Peyer's patch (tissue), 4 donors: ENCODE measurements around the gene ADORA3.

ENCODE experiments used
- CTCF ChIP-seq, 6 experiments: fragments of 450-650 bp in 4 of 6; fragments of 200-600 bp in 2 of 6; sonication (generic) in 1 of 6; IDR thresholded peaks; one replicate each; pipeline ENCODE4 v1.5.1; 2017 to 2019; ENCODE audit warnings: antibody characterized with exemption in 6 of 6, mild to moderate bottlenecking in 3 of 6, moderate library complexity in 1 of 6
- POLR2A ChIP-seq, 2 donors: fragments of 450-650 bp; IDR thresholded peaks; one replicate each; pipeline ENCODE4 v1.5.1; 2017; ENCODE audit warnings: antibody characterized with exemption in 2 of 2, mild to moderate bottlenecking in 2 of 2, moderate library complexity in 2 of 2

GRCh38 chr1:111462370-111463028 lies 40.9 kb downstream of the ADORA3 start:
- no peak for TF ChIP-seq POLR2A (IDR thresholded peaks at IDR 0.05)
- TF ChIP-seq CTCF (IDR thresholded peaks at IDR 0.05), result no peak
